Measurements from ENCODE around the gene PNMA6E. TPM values are rescaled to one million over a fixed set of nuclear protein-coding genes. Genes with fewer than 3 reads are reported as not detected.
"Not testable (repeated sequence)": the region's sequence is repeated elsewhere in the genome, so short reads cannot be mapped to it uniquely, and the experiment has no call there.

PNMA6E gene
- total and polyA plus RNA-seq, 2 experiments from 2014 or later: not detected

- no peaks in the 10 kb centered on the region; the same call in 1 of the 3 replicates for H3K9me3 Mint-ChIP-seq
- no peak for DNase-seq (ENCODE audit: low spot score)
- no peak overlapping the region for H3K27ac Mint-ChIP-seq
- no peaks in the 10 kb centered on the region for H3K4me1 Mint-ChIP-seq
- H3K4me2 ChIP-seq: no peak overlapping the region
- H2AFZ ChIP-seq: no peak overlapping the region
- 0 out of 2 replicates have a peak, but pooled peaks cover under 1% of the 10 kb centered on the region for H3K27me3 ChIP-seq (ENCODE audit: insufficient read depth)
- no peaks in the 10 kb centered on the region for H3K4me1 ChIP-seq (ENCODE audit: insufficient read depth)
- no peaks in the 10 kb centered on the region for H3K79me2 ChIP-seq (replicated peaks; ENCODE audit: insufficient read depth)
- H3K9me2 ChIP-seq (ENCODE audit: insufficient read depth): no peaks in the 10 kb centered on the region
- no peak overlapping the region for H3K4me3 Mint-ChIP-seq
- H3K36me3 Mint-ChIP-seq (ENCODE audit: low read depth): no peaks in the 10 kb centered on the region
- ATAC-seq: no peak
- no peaks in the 10 kb centered on the region for H4K20me1 ChIP-seq (replicated peaks; ENCODE audit: insufficient read depth)
- no peaks in the 10 kb centered on the region for H3F3A ChIP-seq (replicated peaks; ENCODE audit: low read depth)
- H3K4me3 ChIP-seq: no peak overlapping the region
- H3K27me3 Mint-ChIP-seq (ENCODE audit: insufficient read depth, low read depth, poor library complexity): peaks cover 7% of the 10 kb centered on the region
- no peak overlapping the region for H3K27ac ChIP-seq (ENCODE audit: low read depth)
- TF ChIP-seq ZNF114 (CRISPR knock-in tag; IDR thresholded peaks at IDR 0.05) (no peak), ZNF462 (CRISPR knock-in tag; IDR thresholded peaks at IDR 0.05) (no peak), CREB1 (CRISPR knock-in tag; IDR thresholded peaks at IDR 0.05; ENCODE audit: low read depth) (no peak), JUNB (IDR thresholded peaks at IDR 0.05; ENCODE audit: unreplicated experiment) (no peak), NANOG (IDR thresholded peaks at IDR 0.05; ENCODE audit: borderline replicate concordance) (no peak), REST (IDR thresholded peaks at IDR 0.05; ENCODE audit: unreplicated experiment) (no peak), ZNF331 (CRISPR knock-in tag; IDR thresholded peaks at IDR 0.05; ENCODE audit: low read depth) (no peak), EZH2phosphoT487 (IDR thresholded peaks at IDR 0.05; ENCODE audit: unreplicated experiment) (no peak), ETS1 (IDR thresholded peaks at IDR 0.05) (no peak)
- no peaks in the 10 kb centered on the region for H3K36me3 ChIP-seq (ENCODE audit: insufficient read depth)
Observed at GRCh38 chrX:153405426-153405825, 4.3 kb upstream of the PNMA6E start.

GRCh38 chrX:153404333-153404732 lies 3.2 kb upstream of the PNMA6E start:
- not testable (repeated sequence) for H3K4me1 Mint-ChIP-seq; ATAC-seq; H3K27ac Mint-ChIP-seq; H3K27me3 ChIP-seq (ENCODE audit: insufficient read depth); H3F3A ChIP-seq (replicated peaks; ENCODE audit: low read depth); H3K9me3 Mint-ChIP-seq; H3K36me3 Mint-ChIP-seq (ENCODE audit: low read depth); H4K20me1 ChIP-seq (replicated peaks; ENCODE audit: insufficient read depth); H3K4me1 ChIP-seq (ENCODE audit: insufficient read depth); H3K79me2 ChIP-seq (replicated peaks; ENCODE audit: insufficient read depth); H3K27ac ChIP-seq (ENCODE audit: low read depth); H2AFZ ChIP-seq; H3K4me3 Mint-ChIP-seq; H3K27me3 Mint-ChIP-seq (ENCODE audit: insufficient read depth, low read depth, poor library complexity); H3K4me3 ChIP-seq; DNase-seq (ENCODE audit: low spot score); H3K9me2 ChIP-seq (ENCODE audit: insufficient read depth); H3K4me2 ChIP-seq; H3K36me3 ChIP-seq (ENCODE audit: insufficient read depth)
